ENCODE results near the gene ARHGAP26. TPM values are rescaled to one million over a fixed set of nuclear protein-coding genes. Genes with fewer than 3 reads are reported as not detected.

Gene ARHGAP26
- total RNA-seq, 2 experiments from 2014 or later: 12.8 to 15.4 TPM

GRCh38 chr5:143219696-143220095 is 449.5 kb downstream of the ARHGAP26 start:
- POLR2A ChIA-PET: no interaction called here
- DNase-seq: no peak
- CTCF ChIA-PET: interaction anchor here (1.0 to 1.4 kb wide), 2 partner anchors 217 to 499 kb away, joined by 3 read pairs; no protein-coding TSS in a partner anchor
- Mint-ChIP-seq H3K4me3 (no peak overlapping the region), H3K27ac (no peak overlapping the region), H3K4me1 (peaks cover 61% of the 10 kb centered on the region), H3K9me3 (ENCODE audit: low read depth) (no peaks in the 10 kb centered on the region), H3K27me3 (no peaks in the 10 kb centered on the region), H3K36me3 (ENCODE audit: low read depth) (peaks cover 15% of the 10 kb centered on the region)
- no peak for ATAC-seq
- intact Hi-C loops (cut with DNase I, micrococcal nuclease): loop anchor here in 1 of 2 experiments (5.0 to 10.0 kb wide), 2 partner anchors 183 to 605 kb away; partner anchors contain the start of gene NR3C1

GRCh38 chr5:143220748-143221251 is 450.6 kb downstream of the ARHGAP26 start:
- ATAC-seq: no peak
- H3K4me1 Mint-ChIP-seq: peaks cover 61% of the 10 kb centered on the region

GRCh38 chr5:143222287-143223231 is 452.4 kb downstream of the ARHGAP26 start:
- H3K27ac Mint-ChIP-seq: peak overlapping the region; percentile 92
- ChIA-PET POLR2A (interaction anchor here (0.6 kb wide), 2 partner anchors 189 to 198 kb away, joined by 3 read pairs; no protein-coding TSS in a partner anchor), CTCF (interaction anchor here (0.6 to 0.7 kb wide), 4 partner anchors 54 to 968 kb away, joined by 3 read pairs; partner anchors contain the start of gene NR3C1)
- H3K4me3 Mint-ChIP-seq: peak overlapping the region; percentile 25
- H3K27me3 Mint-ChIP-seq: no peaks in the 10 kb centered on the region
- H3K4me1 Mint-ChIP-seq: peaks cover 46% of the 10 kb centered on the region
- DNase-seq (peak; percentile 62), ATAC-seq (peak; percentile 68)
- no peaks in the 10 kb centered on the region for H3K9me3 Mint-ChIP-seq (ENCODE audit: low read depth)
- H3K36me3 Mint-ChIP-seq (ENCODE audit: low read depth): peaks cover 3% of the 10 kb centered on the region
- intact Hi-C loops (cut with DNase I, micrococcal nuclease): loop anchor here (2.0 to 10.0 kb wide), 3 partner anchors 180 to 602 kb away; partner anchors contain the start of gene NR3C1 (in 1 of the 2)

More at GRCh38 chr5:143220748-143221251, 450.6 kb downstream of the ARHGAP26 start:
- Mint-ChIP-seq H3K9me3 (ENCODE audit: low read depth) (no peaks in the 10 kb centered on the region), H3K36me3 (ENCODE audit: low read depth) (peaks cover 9% of the 10 kb centered on the region), H3K4me3 (peak overlapping the region; percentile 5), H3K27ac (peak overlapping the region; percentile 48), H3K27me3 (no peaks in the 10 kb centered on the region)
- ChIA-PET CTCF (no interaction called here), POLR2A (no interaction called here)
- intact Hi-C loops (cut with DNase I, micrococcal nuclease): loop anchor here in 1 of 2 experiments (5.0 to 10.0 kb wide), 2 partner anchors 182 to 604 kb away; partner anchors contain the start of gene NR3C1
- DNase-seq: no peak

GRCh38 chr5:143224672-143225071 is 454.5 kb downstream of the ARHGAP26 start:
- intact Hi-C loops (cut with DNase I, micrococcal nuclease): loop anchor here (5.0 to 10.0 kb wide), 3 partner anchors 178 to 603 kb away; partner anchors contain the start of gene NR3C1 (in 1 of the 2)
- no peak for DNase-seq
- H3K4me1 Mint-ChIP-seq: peaks cover 47% of the 10 kb centered on the region
- POLR2A ChIA-PET: no interaction called here
- no peak overlapping the region for H3K4me3 Mint-ChIP-seq
- H3K27me3 Mint-ChIP-seq: no peaks in the 10 kb centered on the region
- no peak overlapping the region for H3K27ac Mint-ChIP-seq
- H3K9me3 Mint-ChIP-seq (ENCODE audit: low read depth): no peaks in the 10 kb centered on the region
- H3K36me3 Mint-ChIP-seq (ENCODE audit: low read depth): peaks cover 3% of the 10 kb centered on the region
- no peak for ATAC-seq
- CTCF ChIA-PET: interaction anchor here (0.9 to 1.2 kb wide), 2 partner anchors 9 to 216 kb away, joined by 3 read pairs; no protein-coding TSS in a partner anchor

- Mint-ChIP-seq H3K36me3 (ENCODE audit: low read depth) (peaks cover 3% of the 10 kb centered on the region), H3K27ac (no peak overlapping the region), H3K9me3 (ENCODE audit: low read depth) (no peaks in the 10 kb centered on the region), H3K27me3 (no peaks in the 10 kb centered on the region), H3K4me3 (no peak overlapping the region), H3K4me1 (peaks cover 50% of the 10 kb centered on the region)
- intact Hi-C loops (cut with DNase I, micrococcal nuclease): loop anchor here (5.0 to 10.0 kb wide), 2 partner anchors 599 to 602 kb away; no protein-coding TSS in a partner anchor
- DNase-seq (no peak), ATAC-seq (no peak)
- ChIA-PET CTCF (interaction anchor here (0.6 to 1.5 kb wide), 3 partner anchors 8 to 17 kb away, joined by 3 read pairs; no protein-coding TSS in a partner anchor), POLR2A (no interaction called here)
Observed at GRCh38 chr5:143225511-143225910, 455.3 kb downstream of the ARHGAP26 start.

GRCh38 chr5:143226361-143226760 is 456.2 kb downstream of the ARHGAP26 start:
- no peaks in the 10 kb centered on the region for H3K9me3 Mint-ChIP-seq (ENCODE audit: low read depth)
- no peak overlapping the region for H3K4me3 Mint-ChIP-seq
- H3K36me3 Mint-ChIP-seq (ENCODE audit: low read depth): peaks cover 3% of the 10 kb centered on the region
- DNase-seq (no peak), ATAC-seq (no peak)
- ChIA-PET CTCF (interaction anchor here (0.6 to 1.5 kb wide), 2 partner anchors 8 to 9 kb away, joined by 3 read pairs; no protein-coding TSS in a partner anchor), POLR2A (no interaction called here)
- intact Hi-C loops (cut with DNase I, micrococcal nuclease): loop anchor here (5.0 to 10.0 kb wide), 2 partner anchors 598 to 601 kb away; no protein-coding TSS in a partner anchor
- no peak overlapping the region for H3K27ac Mint-ChIP-seq
- H3K4me1 Mint-ChIP-seq: peaks cover 48% of the 10 kb centered on the region
- H3K27me3 Mint-ChIP-seq: no peaks in the 10 kb centered on the region

- no peaks in the 10 kb centered on the region for H3K9me3 Mint-ChIP-seq (ENCODE audit: low read depth)
- intact Hi-C loops (cut with DNase I, micrococcal nuclease): loop anchor here (5.0 to 10.0 kb wide), 2 partner anchors 598 to 600 kb away; no protein-coding TSS in a partner anchor
- ChIA-PET POLR2A (no interaction called here), CTCF (interaction anchor here (1.5 kb wide), 1 partner anchor 9 kb away, joined by 3 read pairs; no protein-coding TSS in a partner anchor)
- H3K4me1 Mint-ChIP-seq: peaks cover 44% of the 10 kb centered on the region
- peaks cover 3% of the 10 kb centered on the region for H3K36me3 Mint-ChIP-seq (ENCODE audit: low read depth)
- H3K4me3 Mint-ChIP-seq: no peak overlapping the region
- no peaks in the 10 kb centered on the region for H3K27me3 Mint-ChIP-seq
- ATAC-seq: no peak
- H3K27ac Mint-ChIP-seq: no peak overlapping the region
- no peak for DNase-seq
Observed at GRCh38 chr5:143226872-143227271, 456.7 kb downstream of the ARHGAP26 start.

GRCh38 chr5:143227301-143227700 is 457.1 kb downstream of the ARHGAP26 start:
- Mint-ChIP-seq H3K4me1 (peaks cover 39% of the 10 kb centered on the region), H3K27ac (no peak overlapping the region), H3K4me3 (no peak overlapping the region), H3K36me3 (ENCODE audit: low read depth) (peaks cover 3% of the 10 kb centered on the region), H3K27me3 (no peaks in the 10 kb centered on the region), H3K9me3 (ENCODE audit: low read depth) (no peaks in the 10 kb centered on the region)
- DNase-seq (no peak), ATAC-seq (no peak)
- ChIA-PET POLR2A (no interaction called here), CTCF (no interaction called here)
- intact Hi-C loops (cut with DNase I, micrococcal nuclease): loop anchor here (5.0 to 10.0 kb wide), 2 partner anchors 598 to 600 kb away; no protein-coding TSS in a partner anchor

- H3K4me1 Mint-ChIP-seq: peaks cover 26% of the 10 kb centered on the region
- no peak for ATAC-seq
Observed at GRCh38 chr5:143228597-143229293, 458.6 kb downstream of the ARHGAP26 start.

GRCh38 chr5:143229426-143229895 is 459.3 kb downstream of the ARHGAP26 start:
- peak overlapping the region; percentile 35 for H3K4me3 Mint-ChIP-seq
- intact Hi-C loops (cut with DNase I, micrococcal nuclease): loop anchor here (2.0 to 10.0 kb wide), 3 partner anchors 175 to 598 kb away; no protein-coding TSS in a partner anchor
- H3K27ac Mint-ChIP-seq: peak overlapping the region; percentile 86
- ChIA-PET CTCF (interaction anchor here (0.5 to 1.7 kb wide), 6 partner anchors 12 to 1217 kb away, joined by 3 read pairs; no protein-coding TSS in a partner anchor), POLR2A (interaction anchor here (1.1 kb wide), 1 partner anchor 46 kb away, joined by 6 read pairs; no protein-coding TSS in a partner anchor)
- no peaks in the 10 kb centered on the region for H3K36me3 Mint-ChIP-seq (ENCODE audit: low read depth)
- ATAC-seq (peak; percentile 57), DNase-seq (peak; percentile 56)
- H3K9me3 Mint-ChIP-seq (ENCODE audit: low read depth): no peaks in the 10 kb centered on the region
- H3K4me1 Mint-ChIP-seq: peaks cover 26% of the 10 kb centered on the region
- no peaks in the 10 kb centered on the region for H3K27me3 Mint-ChIP-seq

More at GRCh38 chr5:143228597-143229293, 458.6 kb downstream of the ARHGAP26 start:
- Mint-ChIP-seq H3K36me3 (ENCODE audit: low read depth) (no peaks in the 10 kb centered on the region), H3K4me3 (no peak overlapping the region), H3K27me3 (no peaks in the 10 kb centered on the region), H3K27ac (peak overlapping the region; percentile 86), H3K9me3 (ENCODE audit: low read depth) (no peaks in the 10 kb centered on the region)
- intact Hi-C loops (cut with DNase I, micrococcal nuclease): loop anchor here (2.0 to 10.0 kb wide), 3 partner anchors 176 to 599 kb away; no protein-coding TSS in a partner anchor
- ChIA-PET POLR2A (interaction anchor here (1.1 kb wide), 1 partner anchor 45 kb away, joined by 6 read pairs; no protein-coding TSS in a partner anchor), CTCF (interaction anchor here (0.5 to 1.7 kb wide), 5 partner anchors 12 to 1217 kb away, joined by 3 read pairs; no protein-coding TSS in a partner anchor)
- DNase-seq: peak; percentile 64
